Measurements from ENCODE around the gene POLR2H. TPM values are rescaled to one million over a fixed set of nuclear protein-coding genes. Genes with fewer than 3 reads are reported as not detected.

POLR2H gene
- total and polyA plus RNA-seq, 3 donors from 2014 or later = 65.0 to 76.4 (median 72.2) TPM

DNA sequence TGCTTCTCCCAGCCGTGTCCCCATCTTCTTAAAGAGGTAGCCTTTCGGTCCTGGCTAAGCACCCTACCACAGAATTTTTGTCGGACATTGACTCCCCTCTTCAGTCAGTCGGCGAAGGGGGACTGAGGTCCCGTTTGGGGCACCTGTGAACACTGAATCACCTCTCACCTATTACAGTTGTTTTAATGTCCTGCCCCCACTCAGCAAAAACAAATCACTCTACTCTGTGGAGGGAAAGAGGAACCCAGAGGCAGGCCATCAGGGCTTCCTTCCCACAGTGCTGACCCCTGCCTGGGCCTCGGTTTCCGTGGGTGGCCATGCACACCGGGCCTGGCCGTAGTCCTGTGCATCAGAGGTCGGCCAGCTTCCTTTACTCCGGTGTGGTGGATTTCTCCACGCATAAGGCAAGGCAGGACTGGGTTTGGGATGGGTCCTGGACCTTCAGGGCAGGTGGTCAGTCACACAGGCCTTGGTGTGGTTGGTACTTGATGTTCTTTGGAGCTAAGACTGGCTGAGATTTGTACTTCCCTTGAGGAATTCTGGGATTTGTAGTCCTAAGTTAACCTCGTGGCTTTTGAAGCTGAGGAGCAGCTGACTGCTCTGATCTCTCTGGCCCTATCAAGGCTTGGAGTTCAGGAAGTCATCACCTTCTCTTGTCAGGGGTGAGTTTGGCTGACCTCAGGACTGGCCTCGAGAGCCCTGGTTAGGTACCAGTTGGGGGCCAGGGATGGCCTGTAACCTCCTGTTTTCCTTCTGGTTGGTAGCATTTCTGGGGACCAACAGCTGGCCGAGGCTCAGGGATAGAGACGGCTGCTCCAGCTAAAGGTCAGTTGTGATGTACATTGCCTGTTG is 24.7 kb upstream of the POLR2H start:
- 13 to 14% methylated on average over 9 to 17 of the region's 17 CpGs for WGBS, 2 donors
- no peaks in the 10 kb centered on the region for H3K27me3 ChIP-seq
- intact Hi-C loops (cut with DNase I; ENCODE audit: low total_unique reads) = no loop called here
- no peaks in the 10 kb centered on the region for H3K36me3 ChIP-seq (ENCODE audit: low read depth, missing control alignments)
- peak overlapping the region; percentile 96 to 98 for H3K27ac ChIP-seq
- H3K9me3 ChIP-seq = no peaks in the 10 kb centered on the region
- H3K4me1 ChIP-seq = peaks cover 31% of the 10 kb centered on the region
- TF ChIP-seq POLR2A (IDR thresholded peaks at IDR 0.05) = no peak
- TF ChIP-seq CTCF (IDR thresholded peaks at IDR 0.05) = no peak
- DNase-seq = peak; percentile 65
- H3K4me3 ChIP-seq = peak overlapping the region; percentile 77 to 95

DNA sequence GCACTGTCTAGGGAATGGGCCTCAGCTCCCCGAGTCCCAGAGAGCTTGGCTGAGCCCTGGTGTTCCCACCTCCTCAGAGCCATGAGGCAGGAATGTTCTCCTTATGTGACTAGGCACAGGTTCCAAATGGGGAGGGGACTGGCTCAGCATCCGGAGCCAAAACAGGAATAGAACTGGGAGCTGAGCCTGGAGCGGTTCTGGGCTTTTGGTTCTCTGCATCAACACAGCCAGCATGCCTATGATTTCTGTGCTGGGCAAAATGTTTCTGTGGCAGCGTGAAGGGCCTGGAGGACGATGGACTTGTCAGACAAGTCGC is 24.2 kb upstream of the POLR2H start, which contains the start of gene FAM131A:
FAM131A (plus strand) TSS at position 202 of the 316 bp plus-strand sequence; CDS start at position 233, 31 bp downstream.
- H3K4me1 ChIP-seq = peaks cover 31% of the 10 kb centered on the region
- H3K9me3 ChIP-seq = no peaks in the 10 kb centered on the region
- intact Hi-C loops (cut with DNase I; ENCODE audit: low total_unique reads) = no loop called here
- H3K36me3 ChIP-seq (ENCODE audit: low read depth, missing control alignments) = no peaks in the 10 kb centered on the region
- H3K27me3 ChIP-seq = no peaks in the 10 kb centered on the region
- peak within 1 kb of the TSS; percentile 96 to 98 for H3K27ac ChIP-seq
- WGBS, 2 donors = 44 to 45% methylated on average over 5 to 6 of the region's 6 CpGs
- TF ChIP-seq POLR2A (IDR thresholded peaks at IDR 0.05) (no peak), CTCF (IDR thresholded peaks at IDR 0.05) (no peak)
- peak; percentile 80 for DNase-seq
- peak within 1 kb of the TSS; percentile 77 to 95 for H3K4me3 ChIP-seq

DNA sequence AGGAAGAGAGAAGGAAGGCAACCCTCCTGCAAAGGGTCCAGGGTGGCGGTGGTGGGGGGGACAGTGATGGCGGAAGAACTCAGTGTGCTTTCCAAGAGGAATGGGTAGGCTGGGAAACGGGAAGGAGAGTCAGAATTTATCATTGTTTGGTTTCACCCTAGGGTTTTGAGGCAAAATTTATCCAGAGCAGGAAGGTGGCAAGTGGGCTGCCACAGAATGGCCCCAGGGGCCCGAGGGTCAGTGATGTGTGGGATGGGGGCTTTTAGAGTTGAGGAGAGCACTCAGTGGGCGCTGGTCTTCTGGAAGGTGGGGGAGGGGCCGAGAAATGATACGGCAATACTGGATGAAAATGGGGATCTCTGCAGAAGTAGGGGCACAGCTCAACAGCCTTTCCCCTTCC is 23.5 kb upstream of the POLR2H start:
- TF ChIP-seq POLR2A (IDR thresholded peaks at IDR 0.05) (no peak), CTCF (IDR thresholded peaks at IDR 0.05) (no peak)
- intact Hi-C loops (cut with DNase I; ENCODE audit: low total_unique reads) = no loop called here

GRCh38 chr3:184338511-184338945 is 23.0 kb upstream of the POLR2H start:
- peak; percentile 86 for DNase-seq
- Histone ChIP-seq H3K4me3 (peak overlapping the region; percentile 16 to 47), H3K27me3 (no peaks in the 10 kb centered on the region), H3K36me3 (ENCODE audit: low read depth, missing control alignments) (no peaks in the 10 kb centered on the region), H3K9me3 (no peaks in the 10 kb centered on the region), H3K4me1 (peaks cover 37% of the 10 kb centered on the region), H3K27ac (peak overlapping the region; percentile 96 to 98)
- WGBS, 2 donors = 0 to 15% methylated on average over 2 to 36 of the region's 37 CpGs
- TF ChIP-seq CTCF (IDR thresholded peaks at IDR 0.05) = peak in 2 of 3 experiments; percentile 16 to 18
- TF ChIP-seq POLR2A (IDR thresholded peaks at IDR 0.05) = no peak
- intact Hi-C loops (cut with DNase I; ENCODE audit: low total_unique reads) = no loop called here

More for the DNA sequence above, 23.5 kb upstream of the POLR2H start:
- H3K36me3 ChIP-seq (ENCODE audit: low read depth, missing control alignments) = no peaks in the 10 kb centered on the region
- H3K27ac ChIP-seq = peak overlapping the region; percentile 96 to 98
- DNase-seq = no peak
- H3K4me1 ChIP-seq = peaks cover 32% of the 10 kb centered on the region
- no peaks in the 10 kb centered on the region for H3K9me3 ChIP-seq
- peak overlapping the region; percentile 16 to 47 for H3K4me3 ChIP-seq
- no peaks in the 10 kb centered on the region for H3K27me3 ChIP-seq
- WGBS, 2 donors = 35 to 48% methylated on average over 7 of the region's 7 CpGs
